Suprapubic skin (tissue), 4 donors: Measurements from ENCODE around the gene COL9A3. TPM values are rescaled to one million over a fixed set of nuclear protein-coding genes. Genes with fewer than 3 reads are reported as not detected.

Source experiments
- DNase-seq, 2 donors: peaks; one replicate each; pipeline ENCODE4 v3.0.0-alpha.2; 2019; ENCODE audit warnings: low spot score in 2 of 2
- H3K27ac ChIP-seq: fragments of 200-600 bp; sonication (generic); one replicate; pipeline ENCODE4 v1.5.1; 2019
- H3K27me3 ChIP-seq: fragments of 200-600 bp; sonication (generic); one replicate; pipeline ENCODE4 v1.5.1; 2019
- H3K36me3 ChIP-seq: fragments of 200-600 bp; sonication (generic); one replicate; pipeline ENCODE4 v1.5.1; 2019
- H3K4me1 ChIP-seq: fragments of 200-600 bp; sonication (generic); one replicate; pipeline ENCODE4 v1.5.1; 2019
- H3K4me3 ChIP-seq: fragments of 200-600 bp; sonication (generic); one replicate; pipeline ENCODE4 v1.5.1; 2019; ENCODE audit warnings: mild to moderate bottlenecking
- H3K9me3 ChIP-seq: fragments of 200-600 bp; sonication (generic); one replicate; pipeline ENCODE4 v1.5.1; 2019
- CTCF ChIP-seq, 2 donors: fragments of 200-600 bp in 1 of 2; fragments of 450-650 bp in 1 of 2; sonication (generic) in 1 of 2; IDR thresholded peaks; one replicate each; pipeline ENCODE4 v1.5.1; 2016 to 2019; ENCODE audit warnings: antibody characterized with exemption in 2 of 2, mild to moderate bottlenecking in 1 of 2, moderate library complexity in 1 of 2
- EP300 ChIP-seq: sonication (generic); formaldehyde crosslinking; IDR thresholded peaks from one replicate; pipeline ENCODE4 v1.6.1; 2017; ENCODE audit warnings: antibody characterized with exemption
- POLR2A ChIP-seq, 2 donors: fragments of 450-650 bp; IDR thresholded peaks; one replicate each; pipeline ENCODE4 v1.6.1; 2017; ENCODE audit warnings: antibody characterized with exemption in 2 of 2, mild to moderate bottlenecking in 2 of 2, moderate library complexity in 2 of 2
- POLR2AphosphoS5 ChIP-seq, 3 donors: sonication (generic); formaldehyde crosslinking; IDR thresholded peaks; one replicate each; pipeline ENCODE4 v1.6.1; 2017; ENCODE audit warnings: antibody characterized with exemption in 3 of 3
- WGBS: methylation state at CpG from one replicate; pipeline ENCODE4 v1.1.5; 2018; 5-methylcytosine and 5-hydroxymethylcytosine counted together
- total RNA-seq, 4 donors: library from RNA; depleted of rRNA; stranded (reverse); fragments of >200 nt; gene quantifications; one replicate each; pipeline ENCODE4 v1.1.0, GENCODE V29; 2016

Gene COL9A3
- total RNA-seq, 4 donors from 2014 or later: 6.1 to 11.3 (median 8.1) TPM

DNA sequence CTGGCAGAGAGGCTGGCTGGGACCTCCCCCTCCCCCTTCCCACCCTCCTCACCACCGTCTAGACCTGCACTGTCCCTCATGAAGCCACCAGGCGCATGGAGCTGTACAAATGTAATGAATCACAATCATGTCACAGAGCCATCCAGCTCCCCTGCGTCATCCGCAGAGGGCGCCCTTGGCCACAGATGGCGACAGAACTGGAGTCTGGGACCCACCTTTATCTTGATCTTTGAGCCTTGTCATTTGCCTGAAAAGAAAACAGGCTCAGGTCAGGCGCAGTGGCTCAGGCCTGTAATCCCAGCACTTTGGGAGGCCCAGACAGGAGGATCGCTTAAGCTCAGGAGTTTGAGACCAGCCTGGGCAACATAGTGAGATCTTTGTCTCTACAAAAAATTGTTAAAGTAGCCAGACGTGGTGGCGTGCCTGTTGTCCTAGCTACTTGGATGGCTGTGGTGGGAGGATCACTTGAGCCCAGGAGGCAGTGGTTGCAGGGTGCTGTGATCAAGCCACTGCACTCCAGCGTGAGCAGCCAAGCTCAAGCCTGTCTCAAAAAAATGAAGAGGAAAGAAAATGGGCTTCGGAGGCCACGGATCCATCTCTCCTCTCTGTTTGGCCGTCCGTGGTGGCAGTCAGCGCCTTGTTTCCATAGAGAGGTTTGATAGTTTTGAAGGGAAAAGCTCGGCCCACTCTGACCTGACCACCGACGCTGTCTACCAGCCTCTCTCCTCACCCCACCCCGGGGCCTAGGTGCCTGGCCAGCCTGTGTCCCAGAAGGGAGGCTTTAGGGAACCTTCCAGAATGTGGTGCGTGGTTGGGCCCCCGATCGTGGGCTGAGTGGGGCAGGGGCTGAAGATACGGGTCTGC, 6.2 kb downstream of the COL9A3 start:
- WGBS: 78% methylated on average over 24 of the region's 24 CpGs
- no peaks in the 10 kb centered on the region for H3K36me3 ChIP-seq
- no peak for DNase-seq

DNA sequence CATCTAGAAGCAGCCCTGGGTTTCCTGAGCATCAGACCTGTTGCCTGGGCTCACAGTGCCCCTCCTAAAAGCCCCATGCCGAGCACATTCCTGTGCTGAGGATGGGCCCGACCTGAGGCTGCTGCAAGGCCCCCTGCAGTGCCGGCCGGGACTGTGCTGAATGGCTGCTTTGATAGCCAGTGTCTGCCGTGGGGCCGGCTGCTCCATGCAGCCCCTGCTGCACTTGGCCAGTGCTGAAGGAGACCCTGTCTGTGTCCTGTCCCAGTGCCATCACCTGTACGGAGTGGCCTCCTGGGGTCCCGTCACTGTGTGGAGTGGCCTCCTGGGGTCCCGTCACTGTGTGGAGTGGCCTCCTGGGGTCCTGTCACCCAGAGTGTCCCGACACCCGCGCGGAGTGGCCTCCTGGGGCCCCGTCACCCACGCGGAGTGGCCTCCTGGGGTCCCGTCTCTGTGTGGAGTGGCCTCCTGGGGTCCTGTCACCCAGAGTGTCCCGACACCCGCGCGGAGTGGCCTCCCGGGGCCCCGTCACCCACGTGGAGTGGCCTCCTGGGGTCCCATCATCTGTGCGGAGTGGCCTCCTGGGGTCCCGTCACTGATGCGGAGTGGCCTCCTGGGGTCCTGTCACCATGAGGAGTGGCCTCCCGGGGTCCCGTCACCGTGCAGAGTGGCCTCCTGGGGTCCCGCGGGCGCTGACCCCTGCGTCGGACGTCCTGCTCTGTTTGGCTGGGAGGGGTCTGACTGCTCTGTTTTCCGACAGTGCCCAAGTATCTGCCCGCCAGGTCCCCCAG, 7.0 kb downstream of the COL9A3 start:
- H3K9me3 ChIP-seq: no peaks in the 10 kb centered on the region
- no peaks in the 10 kb centered on the region for H3K36me3 ChIP-seq
- 84% methylated on average over 18 of the region's 38 CpGs for WGBS
- no peak for DNase-seq
- no peak for TF ChIP-seq POLR2A (IDR thresholded peaks at IDR 0.05)
- no peak for TF ChIP-seq CTCF (IDR thresholded peaks at IDR 0.05)
- TF ChIP-seq EP300: no peak
- TF ChIP-seq POLR2AphosphoS5 (IDR thresholded peaks at IDR 0.05): no peak
- H3K27ac ChIP-seq: no peak overlapping the region
- H3K4me3 ChIP-seq: no peak overlapping the region
- H3K27me3 ChIP-seq: no peaks in the 10 kb centered on the region
- peaks cover 27% of the 10 kb centered on the region for H3K4me1 ChIP-seq

More for the DNA sequence above, 6.2 kb downstream of the COL9A3 start:
- no peak overlapping the region for H3K4me3 ChIP-seq
- peak in 1 of 2 donors; percentile 14 for TF ChIP-seq CTCF (IDR thresholded peaks at IDR 0.05)
- no peak for TF ChIP-seq POLR2A (IDR thresholded peaks at IDR 0.05)
- peaks cover 36% of the 10 kb centered on the region for H3K4me1 ChIP-seq
- peaks cover 8% of the 10 kb centered on the region for H3K27me3 ChIP-seq
- H3K9me3 ChIP-seq: no peaks in the 10 kb centered on the region
- no peak overlapping the region for H3K27ac ChIP-seq

- WGBS: no CpG with 5 or more reads among the region's 36 CpGs
- Histone ChIP-seq H3K27ac (no peak overlapping the region), H3K9me3 (no peaks in the 10 kb centered on the region), H3K4me1 (peaks cover 19% of the 10 kb centered on the region), H3K36me3 (no peaks in the 10 kb centered on the region), H3K4me3 (no peak overlapping the region), H3K27me3 (no peaks in the 10 kb centered on the region)
- TF ChIP-seq POLR2AphosphoS5 (IDR thresholded peaks at IDR 0.05) (no peak), EP300 (no peak), CTCF (IDR thresholded peaks at IDR 0.05) (no peak), POLR2A (IDR thresholded peaks at IDR 0.05) (no peak)
- no peak for DNase-seq
Observed at GRCh38 chr20:62824476-62825332, 7.9 kb downstream of the COL9A3 start.

DNA sequence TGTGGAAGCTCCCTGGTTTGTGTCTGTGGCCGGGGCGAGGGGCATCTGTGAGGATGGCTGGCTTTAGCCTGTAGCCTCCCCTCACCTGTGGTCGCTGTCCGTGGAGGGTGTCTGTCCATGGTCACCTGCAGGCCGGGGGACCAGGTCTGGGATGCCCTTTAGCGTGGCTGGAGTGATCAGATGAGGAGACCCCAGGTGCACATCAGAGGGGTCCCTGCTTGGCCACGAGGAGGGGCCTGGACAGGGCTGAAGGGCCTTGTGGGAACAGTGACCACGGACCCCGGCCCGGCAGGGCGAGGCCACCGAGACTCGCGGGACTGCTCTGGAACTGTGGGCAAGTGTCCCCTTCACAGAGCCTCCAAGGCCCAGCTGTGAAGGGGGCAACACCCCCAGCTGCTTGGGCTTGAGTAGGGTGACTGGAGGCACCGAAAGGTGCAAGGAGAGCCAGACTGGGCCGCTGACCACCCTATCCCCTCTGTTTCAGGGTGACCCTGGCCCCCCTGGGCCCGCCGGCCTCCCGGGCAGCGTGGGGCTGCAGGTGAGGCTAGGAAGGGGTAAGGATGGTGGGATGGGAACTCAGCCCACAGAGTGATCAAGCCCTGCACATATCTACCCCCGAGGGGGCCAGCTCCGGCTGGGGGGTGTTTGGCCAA, 8.6 kb downstream of the COL9A3 start:
- TF ChIP-seq POLR2A (IDR thresholded peaks at IDR 0.05): no peak
- no peak for TF ChIP-seq POLR2AphosphoS5 (IDR thresholded peaks at IDR 0.05)
- TF ChIP-seq CTCF (IDR thresholded peaks at IDR 0.05): no peak
- no peak for TF ChIP-seq EP300
- no peak overlapping the region for H3K27ac ChIP-seq
- no peak for DNase-seq
- WGBS: 74% methylated on average over 5 of the region's 22 CpGs
- no peak overlapping the region for H3K4me3 ChIP-seq
- no peaks in the 10 kb centered on the region for H3K9me3 ChIP-seq
- peaks cover 12% of the 10 kb centered on the region for H3K4me1 ChIP-seq
- H3K36me3 ChIP-seq: no peaks in the 10 kb centered on the region
- no peaks in the 10 kb centered on the region for H3K27me3 ChIP-seq
